Endothelial cell of umbilical vein (primary cell): Measurements from ENCODE around the gene FHOD3. TPM values are rescaled to one million over a fixed set of nuclear protein-coding genes. Genes with fewer than 3 reads are reported as not detected.

Source experiments
- BruUV-seq: library from RNA; stranded (reverse); fragments of 400-500 nt; replicated peaks from 2 replicates; lab custom pipeline; 2021; lab: Mats Ljungman, UMichigan
- CTCF ChIA-PET: fragments of 300-600, 350-600 bp; sonication (Branson Sonifier 250); formaldehyde crosslinking; loops from one replicate; lab custom pipeline; 2021; ENCODE audit warnings: antibody characterized with exemption, inconsistent platforms; lab: Charles Lee
- POLR2A ChIA-PET: fragments of 300-600, 350-600 bp; sonication (Branson Sonifier 250); formaldehyde crosslinking; loops from one replicate; lab custom pipeline; 2021; ENCODE audit warnings: antibody characterized with exemption, inconsistent platforms; lab: Charles Lee
- DNase-seq: peaks from one replicate; pipeline ENCODE4 v3.0.0-alpha.2; 2011; ENCODE audit warnings: low read depth, low spot score
- FAIRE-seq: peaks from 2 replicates; lab custom pipeline; 2011; peaks lifted over from hg19 to GRCh38; lab: Jason Lieb, UNC
- H2AFZ ChIP-seq: 2 replicates; pipeline ENCODE4 v1.6.0; 2012; ENCODE audit warnings: low read depth, low read length, control low read depth, inconsistent platforms
- H3K27ac ChIP-seq: 2 replicates; pipeline ENCODE4 v1.5.1; 2011; ENCODE audit warnings: low read depth, mild to moderate bottlenecking, control low read depth, low read length, moderate library complexity; ENCODE audit not compliant: insufficient read depth
- H3K27me3 ChIP-seq, 2 experiments: 2 replicates each; pipeline versions ENCODE4 v1.6.0 to v1.6.1; 2011; ENCODE audit warnings: low read length in 2 of 2, mixed read lengths in 1 of 2; ENCODE audit not compliant: control insufficient read depth in 2 of 2, insufficient read depth in 2 of 2
- H3K36me3 ChIP-seq, 2 experiments: 2 replicates in 1 of 2; 3 replicates in 1 of 2; pipeline ENCODE4 v1.5.1; 2011; ENCODE audit warnings: low read length in 2 of 2, mild to moderate bottlenecking in 1 of 2, moderate library complexity in 1 of 2; ENCODE audit not compliant: control insufficient read depth in 2 of 2, insufficient read depth in 2 of 2; ENCODE audit errors: extremely low read depth in 1 of 2
- H3K4me1 ChIP-seq: 3 replicates; pipeline ENCODE4 v1.5.1; 2011; ENCODE audit warnings: mild to moderate bottlenecking, low read length; ENCODE audit not compliant: control insufficient read depth, insufficient read depth; ENCODE audit errors: extremely low read depth
- H3K4me2 ChIP-seq: 2 replicates; pipeline ENCODE4 v1.6.1; 2011; ENCODE audit warnings: low read length, control low read depth, mixed read lengths; ENCODE audit not compliant: insufficient read depth
- H3K4me3 ChIP-seq, 3 experiments: fragments of 200-600 bp in 1 of 3; sonication (generic), shearing (Covaris generic) in 1 of 3; replicated peaks in 1 of 3; 2 replicates each; pipeline ENCODE4 v1.5.1; 2011 to 2016; ENCODE audit warnings: control low read depth in 3 of 3, low read length in 3 of 3, mild to moderate bottlenecking in 2 of 3, inconsistent platforms in 1 of 3, low read depth in 1 of 3, moderate library complexity in 1 of 3; ENCODE audit not compliant: insufficient read depth in 1 of 3
- H3K79me2 ChIP-seq: 2 replicates; pipeline ENCODE4 v1.6.0; 2012; ENCODE audit warnings: low read length, inconsistent platforms; ENCODE audit not compliant: control insufficient read depth, insufficient read depth
- H3K9ac ChIP-seq: replicated peaks from 2 replicates; pipeline ENCODE3; 2011; ENCODE audit warnings: low read length, control low read depth; ENCODE audit not compliant: insufficient read depth; ENCODE audit errors: extremely low read depth
- H3K9me1 ChIP-seq: replicated peaks from 3 replicates; pipeline ENCODE4 v1.6.0; 2011; ENCODE audit warnings: mild to moderate bottlenecking, low read length; ENCODE audit not compliant: control insufficient read depth, insufficient read depth; ENCODE audit errors: extremely low read depth
- H3K9me3 ChIP-seq: replicated peaks from 2 replicates; pipeline ENCODE4 v1.5.1; 2012; ENCODE audit warnings: low read length, inconsistent platforms; ENCODE audit not compliant: control insufficient read depth, insufficient read depth
- H4K20me1 ChIP-seq: replicated peaks from 2 replicates; pipeline ENCODE3; 2011; ENCODE audit warnings: mild to moderate bottlenecking, low read length; ENCODE audit not compliant: control insufficient read depth, insufficient read depth; ENCODE audit errors: extremely low read depth
- EZH2 ChIP-seq: IDR thresholded peaks from 2 replicates; pipeline ENCODE4 v1.6.1; 2012; ENCODE audit warnings: borderline replicate concordance, low read depth, mild to moderate bottlenecking, moderate library complexity, low read length, inconsistent platforms; ENCODE audit not compliant: severe bottlenecking
- FOS ChIP-seq: IDR thresholded peaks from 2 replicates; pipeline ENCODE4 v1.6.1; 2011; ENCODE audit warnings: mild to moderate bottlenecking, low read length, moderate library complexity, borderline replicate concordance; ENCODE audit not compliant: insufficient read depth
- GATA2 ChIP-seq: IDR thresholded peaks from 2 replicates; pipeline ENCODE4 v1.7.0; 2011; ENCODE audit warnings: low read depth, mild to moderate bottlenecking, moderate library complexity, mixed read lengths, low read length; ENCODE audit not compliant: insufficient read length, insufficient read depth
- JUN ChIP-seq: IDR thresholded peaks from 2 replicates; pipeline ENCODE4 v1.6.1; 2011; ENCODE audit warnings: borderline replicate concordance, low read depth; ENCODE audit not compliant: insufficient read length, insufficient read depth
- MYC ChIP-seq: IDR thresholded peaks from one replicate; pipeline ENCODE4 v1.6.1; 2011; ENCODE audit warnings: mild to moderate bottlenecking, low read depth, low read length
- POLR2A ChIP-seq: IDR thresholded peaks from 2 replicates; pipeline ENCODE4 v1.6.1; 2012; ENCODE audit warnings: low read depth, mild to moderate bottlenecking, control low read depth, low read length
- POLR2AphosphoS5 ChIP-seq: IDR thresholded peaks from 2 replicates; pipeline ENCODE4 v1.6.1; 2012; ENCODE audit warnings: low read depth, mild to moderate bottlenecking, control low read depth, low read length, moderate library complexity; ENCODE audit not compliant: insufficient read depth
- dilution Hi-C: fragments of 300-500 bp; cut with MboI; formaldehyde crosslinking; loops from one replicate; pipeline ENCODE4 v1.15.0; 2019; ENCODE audit warnings: low sequenced_read_pairs; ENCODE audit not compliant: extremely low pct_ligation_motif_present
- intact Hi-C: fragments of 100-400 bp; cut with micrococcal nuclease; formaldehyde crosslinking; loops from one replicate; pipeline ENCODE4 v1.10.0; 2022
- polyA plus RNA-seq, 4 experiments: library from polyadenylated mRNA; depleted of rRNA in 3 of 4; stranded (reverse) in 3 of 4; unstranded in 1 of 4; fragments of >200 nt; gene quantifications; 2 replicates each; pipeline versions ENCODE4 v1.2.1 to v1.2.3, GENCODE V29; 2011 to 2012; ENCODE audit warnings: missing spikeins in 1 of 4
- total RNA-seq: library from RNA; stranded (reverse); gene quantifications from 2 replicates; pipeline ENCODE4 v1.2.3, GENCODE V29; 2021
- TF ChIP-seq, protein P1 (sequence below): IDR thresholded peaks from 2 replicates; pipeline ENCODE4 v1.6.1; 2011; ENCODE audit not compliant: insufficient read depth, insufficient read length
- TF ChIP-seq, protein P2 (sequence below), 2 donors: IDR thresholded peaks; 1 replicate in 1 of 2; 2 replicates in 1 of 2; pipeline ENCODE4 v1.5.1; 2011; ENCODE audit warnings: low read length in 2 of 2, mild to moderate bottlenecking in 2 of 2, moderate library complexity in 2 of 2, control low read depth in 1 of 2, inconsistent platforms in 1 of 2, low read depth in 1 of 2; ENCODE audit not compliant: insufficient read depth in 1 of 2; ENCODE audit errors: extremely low read depth in 1 of 2

FHOD3 gene
- total and polyA plus RNA-seq, 2 donors (not counting 3 experiments of a cell fraction or from before 2014, with no cell fraction given): 0.06 to 1.5 TPM

DNA sequence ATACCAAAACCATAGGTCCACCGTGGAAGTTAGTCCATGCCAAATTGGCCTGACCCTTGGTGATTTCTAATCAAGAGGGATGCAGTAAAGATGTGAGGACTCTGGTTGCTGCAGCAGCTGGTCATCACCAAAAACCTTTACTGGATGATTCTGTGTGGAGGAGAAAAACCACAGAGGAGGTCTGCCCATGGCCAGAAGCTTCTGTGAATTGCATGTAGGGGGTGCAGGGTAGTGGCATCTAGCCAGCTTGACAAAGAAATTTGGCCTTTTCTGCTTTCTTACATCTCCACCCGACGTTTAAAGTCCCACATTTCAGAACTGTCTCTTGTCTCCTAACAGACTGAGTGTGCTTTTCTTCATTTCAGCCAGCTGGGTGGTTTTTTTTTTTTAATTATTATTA is 351.3 kb downstream of the FHOD3 start:
- no peaks in the 10 kb centered on the region for H4K20me1 ChIP-seq
- no peaks in the 10 kb centered on the region for H3K4me1 ChIP-seq
- no peaks in the 10 kb centered on the region for H3K9me1 ChIP-seq
- TF ChIP-seq, protein P1, sequence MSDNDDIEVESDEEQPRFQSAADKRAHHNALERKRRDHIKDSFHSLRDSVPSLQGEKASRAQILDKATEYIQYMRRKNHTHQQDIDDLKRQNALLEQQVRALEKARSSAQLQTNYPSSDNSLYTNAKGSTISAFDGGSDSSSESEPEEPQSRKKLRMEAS: no peak
- TF ChIP-seq MYC (no peak), POLR2AphosphoS5 (no peak), POLR2A (no peak), GATA2 (no peak), JUN (no peak), FOS (no peak)
- no peak overlapping the region for H3K4me2 ChIP-seq
- dilution Hi-C loops (no loop called here), intact Hi-C loops (no loop called here)
- H3K4me3 ChIP-seq: no peak overlapping the region
- H3K36me3 ChIP-seq: no peaks in the 10 kb centered on the region
- BruUV-seq: no TSS peak
- H2AFZ ChIP-seq: no peak overlapping the region
- no peaks in the 10 kb centered on the region for H3K27me3 ChIP-seq
- H3K79me2 ChIP-seq: no peaks in the 10 kb centered on the region
- ChIA-PET CTCF (no interaction called here), POLR2A (no interaction called here)
- DNase-seq: no peak
- no peak overlapping the region for H3K9ac ChIP-seq
- FAIRE-seq: no peak
- H3K9me3 ChIP-seq: no peaks in the 10 kb centered on the region
- H3K27ac ChIP-seq: no peak overlapping the region

DNA sequence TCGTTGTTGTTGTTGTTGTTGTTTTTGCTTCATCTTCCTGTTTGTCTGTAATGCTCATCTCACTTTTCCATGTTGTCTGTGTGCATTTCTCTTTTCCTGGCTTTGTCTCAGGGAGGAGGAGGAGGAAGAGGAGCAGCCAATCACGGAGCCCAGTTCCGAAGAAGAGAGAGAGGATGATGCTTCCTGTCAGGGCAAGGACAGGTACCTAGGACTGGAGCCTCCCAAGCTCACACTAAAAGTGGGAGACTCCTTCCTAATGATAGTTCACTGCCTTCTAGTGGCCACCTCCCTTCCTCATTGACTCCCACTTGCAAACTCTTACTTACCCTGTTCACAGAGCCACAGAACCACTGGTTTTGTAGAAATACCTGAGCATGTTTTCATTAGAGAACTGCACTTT is 351.7 kb downstream of the FHOD3 start:
- Histone ChIP-seq H3K9ac (no peak overlapping the region), H3K27me3 (no peaks in the 10 kb centered on the region), H3K4me1 (no peaks in the 10 kb centered on the region), H4K20me1 (no peaks in the 10 kb centered on the region), H3K4me3 (no peak overlapping the region), H3K27ac (no peak overlapping the region), H3K79me2 (no peaks in the 10 kb centered on the region), H3K36me3 (no peaks in the 10 kb centered on the region), H3K4me2 (no peak overlapping the region), H2AFZ (no peak overlapping the region), H3K9me1 (no peaks in the 10 kb centered on the region), H3K9me3 (no peaks in the 10 kb centered on the region)
- no peak for TF ChIP-seq GATA2
- no peak for TF ChIP-seq EZH2
- no peak for TF ChIP-seq JUN
- no peak for TF ChIP-seq POLR2AphosphoS5
- no peak for TF ChIP-seq POLR2A
- TF ChIP-seq, protein P2, sequence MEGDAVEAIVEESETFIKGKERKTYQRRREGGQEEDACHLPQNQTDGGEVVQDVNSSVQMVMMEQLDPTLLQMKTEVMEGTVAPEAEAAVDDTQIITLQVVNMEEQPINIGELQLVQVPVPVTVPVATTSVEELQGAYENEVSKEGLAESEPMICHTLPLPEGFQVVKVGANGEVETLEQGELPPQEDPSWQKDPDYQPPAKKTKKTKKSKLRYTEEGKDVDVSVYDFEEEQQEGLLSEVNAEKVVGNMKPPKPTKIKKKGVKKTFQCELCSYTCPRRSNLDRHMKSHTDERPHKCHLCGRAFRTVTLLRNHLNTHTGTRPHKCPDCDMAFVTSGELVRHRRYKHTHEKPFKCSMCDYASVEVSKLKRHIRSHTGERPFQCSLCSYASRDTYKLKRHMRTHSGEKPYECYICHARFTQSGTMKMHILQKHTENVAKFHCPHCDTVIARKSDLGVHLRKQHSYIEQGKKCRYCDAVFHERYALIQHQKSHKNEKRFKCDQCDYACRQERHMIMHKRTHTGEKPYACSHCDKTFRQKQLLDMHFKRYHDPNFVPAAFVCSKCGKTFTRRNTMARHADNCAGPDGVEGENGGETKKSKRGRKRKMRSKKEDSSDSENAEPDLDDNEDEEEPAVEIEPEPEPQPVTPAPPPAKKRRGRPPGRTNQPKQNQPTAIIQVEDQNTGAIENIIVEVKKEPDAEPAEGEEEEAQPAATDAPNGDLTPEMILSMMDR (IDR thresholded peaks at IDR 0.05; ENCODE audit: extremely low read depth in 1 of 2, insufficient read depth in 1 of 2, low read depth in 1 of 2, low read length in 2 of 2): no peak
- TF ChIP-seq MYC: no peak
- TF ChIP-seq, protein P1: no peak
- no peak for TF ChIP-seq FOS
- POLR2A ChIA-PET: no interaction called here
- BruUV-seq: no TSS peak
- FAIRE-seq (no peak), DNase-seq (no peak)
- CTCF ChIA-PET: no interaction called here
- intact Hi-C loops: no loop called here
- dilution Hi-C loops: no loop called here
